C1 segment of cervical spinal cord (tissue), 14 donors: ENCODE data around the gene DPP6.

Source experiments
- DNase-seq, 14 donors: peaks; one replicate each; lab custom pipeline; 2025; lab: John Stamatoyannopoulos, UW

DPP6 gene

GRCh38 chr7:154906201-154906600, 854.0 kb downstream of the DPP6 start:
- DNase-seq, result no peak

GRCh38 chr7:154906736-154907355, 854.6 kb downstream of the DPP6 start:
- DNase-seq, result no peak

- DNase-seq, result no peak
Measured at GRCh38 chr7:154907651-154908620, 855.7 kb downstream of the DPP6 start.

- DNase-seq, result no peak
Measured at GRCh38 chr7:154909241-154910105, 857.3 kb downstream of the DPP6 start.

GRCh38 chr7:154910125-154910524, 857.9 kb downstream of the DPP6 start:
- no peak for DNase-seq

GRCh38 chr7:154910977-154911376, 858.8 kb downstream of the DPP6 start:
- no peak for DNase-seq

- DNase-seq, result no peak
Measured at GRCh38 chr7:154911411-154911810, 859.2 kb downstream of the DPP6 start.

GRCh38 chr7:154911862-154912455, 859.8 kb downstream of the DPP6 start:
- no peak for DNase-seq

- peak in 1 of 14 donors; percentile 87 for DNase-seq
Measured at GRCh38 chr7:154912871-154913637, 860.9 kb downstream of the DPP6 start.

GRCh38 chr7:154913638-154914307, 861.6 kb downstream of the DPP6 start:
- peak in 13 of 14 donors; percentile 19 to 86 (median 74) for DNase-seq

GRCh38 chr7:154914308-154914995, 862.3 kb downstream of the DPP6 start:
- DNase-seq, result peak in 1 of 14 donors; percentile 9

GRCh38 chr7:154914996-154915380, 862.8 kb downstream of the DPP6 start:
- no peak for DNase-seq

- DNase-seq, result no peak
Measured at GRCh38 chr7:154915600-154915999, 863.4 kb downstream of the DPP6 start.

- DNase-seq, result peak in 1 of 14 donors; percentile 80
Measured at GRCh38 chr7:154916381-154916780, 864.2 kb downstream of the DPP6 start.

- DNase-seq, result no peak
Measured at GRCh38 chr7:154916856-154917807, 864.9 kb downstream of the DPP6 start.

- no peak for DNase-seq
Measured at GRCh38 chr7:154917808-154918160, 865.6 kb downstream of the DPP6 start.

GRCh38 chr7:154918266-154918665, 866.1 kb downstream of the DPP6 start:
- no peak for DNase-seq

GRCh38 chr7:154918741-154919140, 866.5 kb downstream of the DPP6 start:
- DNase-seq, result no peak
